Measurements from ENCODE around the gene WDR86.

DNA sequence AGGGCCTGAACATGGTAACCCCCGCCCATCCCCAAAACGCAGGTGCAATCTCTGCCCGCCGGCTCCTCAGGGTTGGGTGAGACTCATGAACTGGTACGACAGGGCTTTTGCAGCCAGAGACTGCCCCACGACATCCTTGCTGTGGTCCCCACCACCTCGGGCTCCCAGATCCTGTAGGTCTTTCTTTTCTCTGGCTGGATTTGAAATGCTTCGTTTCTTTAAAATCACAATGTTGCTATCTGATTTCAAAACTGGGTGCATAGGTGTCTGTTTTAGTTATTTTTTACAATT, 21.9 kb downstream of the WDR86 start:
- TF ChIP-seq, protein P1, sequence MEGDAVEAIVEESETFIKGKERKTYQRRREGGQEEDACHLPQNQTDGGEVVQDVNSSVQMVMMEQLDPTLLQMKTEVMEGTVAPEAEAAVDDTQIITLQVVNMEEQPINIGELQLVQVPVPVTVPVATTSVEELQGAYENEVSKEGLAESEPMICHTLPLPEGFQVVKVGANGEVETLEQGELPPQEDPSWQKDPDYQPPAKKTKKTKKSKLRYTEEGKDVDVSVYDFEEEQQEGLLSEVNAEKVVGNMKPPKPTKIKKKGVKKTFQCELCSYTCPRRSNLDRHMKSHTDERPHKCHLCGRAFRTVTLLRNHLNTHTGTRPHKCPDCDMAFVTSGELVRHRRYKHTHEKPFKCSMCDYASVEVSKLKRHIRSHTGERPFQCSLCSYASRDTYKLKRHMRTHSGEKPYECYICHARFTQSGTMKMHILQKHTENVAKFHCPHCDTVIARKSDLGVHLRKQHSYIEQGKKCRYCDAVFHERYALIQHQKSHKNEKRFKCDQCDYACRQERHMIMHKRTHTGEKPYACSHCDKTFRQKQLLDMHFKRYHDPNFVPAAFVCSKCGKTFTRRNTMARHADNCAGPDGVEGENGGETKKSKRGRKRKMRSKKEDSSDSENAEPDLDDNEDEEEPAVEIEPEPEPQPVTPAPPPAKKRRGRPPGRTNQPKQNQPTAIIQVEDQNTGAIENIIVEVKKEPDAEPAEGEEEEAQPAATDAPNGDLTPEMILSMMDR (IDR thresholded peaks at IDR 0.05), result no peak
- no peak for TF ChIP-seq POLR2A (IDR thresholded peaks at IDR 0.05; ENCODE audit: low read length)
- no peak for TF ChIP-seq MYC (IDR thresholded peaks at IDR 0.05; ENCODE audit: borderline replicate concordance, low read length)
- TF ChIP-seq SREBF2 (IDR thresholded peaks at IDR 0.05), result no peak
- TF ChIP-seq, protein P2, sequence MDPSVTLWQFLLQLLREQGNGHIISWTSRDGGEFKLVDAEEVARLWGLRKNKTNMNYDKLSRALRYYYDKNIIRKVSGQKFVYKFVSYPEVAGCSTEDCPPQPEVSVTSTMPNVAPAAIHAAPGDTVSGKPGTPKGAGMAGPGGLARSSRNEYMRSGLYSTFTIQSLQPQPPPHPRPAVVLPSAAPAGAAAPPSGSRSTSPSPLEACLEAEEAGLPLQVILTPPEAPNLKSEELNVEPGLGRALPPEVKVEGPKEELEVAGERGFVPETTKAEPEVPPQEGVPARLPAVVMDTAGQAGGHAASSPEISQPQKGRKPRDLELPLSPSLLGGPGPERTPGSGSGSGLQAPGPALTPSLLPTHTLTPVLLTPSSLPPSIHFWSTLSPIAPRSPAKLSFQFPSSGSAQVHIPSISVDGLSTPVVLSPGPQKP (IDR thresholded peaks at IDR 0.05; ENCODE audit: low read depth, low read length), result no peak
- no peak for TF ChIP-seq MAFK (IDR thresholded peaks at IDR 0.05; ENCODE audit: partially characterized antibody)
- no peak for TF ChIP-seq RARB (CRISPR knock-in tag; IDR thresholded peaks at IDR 0.05)
- TF ChIP-seq, protein P3, sequence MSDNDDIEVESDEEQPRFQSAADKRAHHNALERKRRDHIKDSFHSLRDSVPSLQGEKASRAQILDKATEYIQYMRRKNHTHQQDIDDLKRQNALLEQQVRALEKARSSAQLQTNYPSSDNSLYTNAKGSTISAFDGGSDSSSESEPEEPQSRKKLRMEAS (IDR thresholded peaks at IDR 0.05), result no peak

Data from A549 (cell line).